Right lobe of liver (tissue), 4 donors: ENCODE results near the gene SCAPER.

Experiments
- POLR2A ChIP-seq: fragments of 450-650 bp; IDR thresholded peaks from one replicate; pipeline ENCODE4 v1.6.1; 2017; ENCODE audit warnings: antibody characterized with exemption, mild to moderate bottlenecking
- TF ChIP-seq, protein P1 (sequence below), 4 donors: fragments of 200-600 bp in 3 of 4; fragments of 450-650 bp in 1 of 4; IDR thresholded peaks; one replicate each; pipeline versions ENCODE4 v1.5.1 to v1.8.0; 2016 to 2022; ENCODE audit warnings: antibody characterized with exemption in 4 of 4, mild to moderate bottlenecking in 2 of 4
- donor health status: DM: no; HTN: no; CAD: no.
- donor health status: DM: no; HTN: no; CAD: no.
- donor health status: DM: no; HTN: yes; CAD: no.

DNA sequence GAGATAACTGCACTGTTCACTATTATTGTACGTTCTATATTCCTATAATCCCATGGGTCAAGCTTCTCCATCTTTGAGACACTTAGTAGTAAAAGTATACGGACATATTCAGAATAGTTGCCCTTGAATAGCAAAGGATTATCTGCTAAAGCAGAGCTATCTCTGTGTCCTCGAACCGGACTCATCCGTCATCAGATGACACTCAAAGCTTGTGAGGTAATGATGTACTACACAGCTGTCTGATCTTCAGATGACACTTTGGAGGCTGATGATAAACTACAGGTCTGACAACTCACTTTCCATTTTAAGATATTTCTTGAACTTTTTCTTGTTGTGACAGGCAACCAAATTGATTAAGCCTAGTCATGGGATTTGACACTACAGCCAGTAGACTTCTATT, 240.2 kb downstream of the SCAPER start:
- TF ChIP-seq, protein P1, sequence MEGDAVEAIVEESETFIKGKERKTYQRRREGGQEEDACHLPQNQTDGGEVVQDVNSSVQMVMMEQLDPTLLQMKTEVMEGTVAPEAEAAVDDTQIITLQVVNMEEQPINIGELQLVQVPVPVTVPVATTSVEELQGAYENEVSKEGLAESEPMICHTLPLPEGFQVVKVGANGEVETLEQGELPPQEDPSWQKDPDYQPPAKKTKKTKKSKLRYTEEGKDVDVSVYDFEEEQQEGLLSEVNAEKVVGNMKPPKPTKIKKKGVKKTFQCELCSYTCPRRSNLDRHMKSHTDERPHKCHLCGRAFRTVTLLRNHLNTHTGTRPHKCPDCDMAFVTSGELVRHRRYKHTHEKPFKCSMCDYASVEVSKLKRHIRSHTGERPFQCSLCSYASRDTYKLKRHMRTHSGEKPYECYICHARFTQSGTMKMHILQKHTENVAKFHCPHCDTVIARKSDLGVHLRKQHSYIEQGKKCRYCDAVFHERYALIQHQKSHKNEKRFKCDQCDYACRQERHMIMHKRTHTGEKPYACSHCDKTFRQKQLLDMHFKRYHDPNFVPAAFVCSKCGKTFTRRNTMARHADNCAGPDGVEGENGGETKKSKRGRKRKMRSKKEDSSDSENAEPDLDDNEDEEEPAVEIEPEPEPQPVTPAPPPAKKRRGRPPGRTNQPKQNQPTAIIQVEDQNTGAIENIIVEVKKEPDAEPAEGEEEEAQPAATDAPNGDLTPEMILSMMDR (IDR thresholded peaks at IDR 0.05): no peak
- TF ChIP-seq POLR2A: no peak
